WTC11 (cell line): ENCODE results near the gene SLC22A8.

Experiments
- ATF1 ChIP-seq: sonication (generic); formaldehyde crosslinking; IDR thresholded peaks from 2 replicates; pipeline ENCODE4 v1.8.1; 2023; ENCODE audit warnings: mild to moderate bottlenecking, moderate library complexity, missing genetic modification reagents
- CREB1 ChIP-seq: sonication (generic); formaldehyde crosslinking; IDR thresholded peaks from 2 replicates; pipeline ENCODE4 v1.8.0; 2023; ENCODE audit warnings: mild to moderate bottlenecking, missing genetic modification reagents
- CREM ChIP-seq: sonication (generic); formaldehyde crosslinking; IDR thresholded peaks from 2 replicates; pipeline ENCODE4 v1.8.1; 2022; ENCODE audit warnings: mild to moderate bottlenecking, missing genetic modification reagents, moderate library complexity
- FOXJ3 ChIP-seq: sonication (generic); formaldehyde crosslinking; IDR thresholded peaks from 2 replicates; pipeline ENCODE4 v1.9.0; 2021; ENCODE audit warnings: missing genetic modification reagents, mild to moderate bottlenecking, borderline replicate concordance
- IRF2 ChIP-seq: sonication (generic); formaldehyde crosslinking; IDR thresholded peaks from 2 replicates; pipeline ENCODE4 v1.8.0; 2022; ENCODE audit warnings: low read depth, missing genetic modification reagents, borderline replicate concordance
- KAT7 ChIP-seq: sonication (generic); formaldehyde crosslinking; IDR thresholded peaks from 2 replicates; pipeline ENCODE4 v1.8.1; 2023; ENCODE audit warnings: missing genetic modification reagents, mild to moderate bottlenecking, borderline replicate concordance
- NR1H2 ChIP-seq: sonication (generic); formaldehyde crosslinking; IDR thresholded peaks from 2 replicates; pipeline ENCODE4 v1.9.0; 2021; ENCODE audit warnings: mild to moderate bottlenecking, moderate library complexity, missing genetic modification reagents
- NR2C2 ChIP-seq: sonication (generic); formaldehyde crosslinking; IDR thresholded peaks from 2 replicates; pipeline ENCODE4 v1.8.0; 2022; ENCODE audit warnings: mild to moderate bottlenecking, missing genetic modification reagents
- NR3C1 ChIP-seq: sonication (generic); formaldehyde crosslinking; conservative IDR thresholded peaks from 2 replicates; pipeline ENCODE4 v1.8.1; 2023; ENCODE audit warnings: low read depth, mild to moderate bottlenecking, missing genetic modification reagents
- RELA ChIP-seq: sonication (generic); formaldehyde crosslinking; IDR thresholded peaks from 2 replicates; pipeline ENCODE4 v1.8.1; 2022; ENCODE audit warnings: missing genetic modification reagents, mild to moderate bottlenecking, borderline replicate concordance
- ZNF263 ChIP-seq: sonication (generic); formaldehyde crosslinking; IDR thresholded peaks from 2 replicates; pipeline ENCODE4 v1.8.1; 2022; ENCODE audit warnings: low read depth, mild to moderate bottlenecking, moderate library complexity, missing genetic modification reagents
- TF ChIP-seq, protein P1 (sequence below): fragments of 200-600 bp; IDR thresholded peaks from 2 replicates; pipeline ENCODE4 v1.8.0; 2022; ENCODE audit warnings: antibody characterized with exemption
- TF ChIP-seq, protein P2 (sequence below): sonication (generic); formaldehyde crosslinking; IDR thresholded peaks from 2 replicates; pipeline ENCODE4 v1.8.1; 2023; ENCODE audit warnings: mild to moderate bottlenecking, missing genetic modification reagents
- TF ChIP-seq, protein P3 (sequence below): sonication (generic); formaldehyde crosslinking; conservative IDR thresholded peaks from 2 replicates; pipeline ENCODE4 v1.8.1; 2023; ENCODE audit warnings: mild to moderate bottlenecking, low read depth, missing genetic modification reagents, moderate library complexity

DNA sequence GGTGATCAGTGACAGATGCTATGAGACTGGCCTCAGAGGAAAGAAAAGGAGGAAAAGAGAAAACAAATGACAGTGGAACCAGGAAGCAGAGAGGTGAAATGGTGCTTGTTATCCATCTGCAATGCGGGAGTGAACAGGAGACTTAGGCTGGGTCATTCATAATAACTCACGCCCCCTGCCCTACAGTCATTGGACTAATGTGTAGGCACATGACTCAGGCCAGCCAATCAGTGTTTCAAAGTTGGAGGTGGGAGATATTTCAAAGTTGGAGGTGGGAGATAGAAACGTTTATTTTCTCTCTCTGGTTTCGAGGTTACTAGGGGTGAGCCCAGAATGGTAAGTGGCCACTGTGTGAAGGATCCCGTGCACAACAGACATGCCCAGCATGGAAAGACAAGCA, 61.2 kb downstream of the SLC22A8 start:
- TF ChIP-seq FOXJ3 (CRISPR knock-in tag) (no peak), KAT7 (no peak), NR2C2 (CRISPR knock-in tag) (no peak), CREM (no peak), RELA (CRISPR knock-in tag) (no peak), ATF1 (CRISPR knock-in tag) (no peak), NR3C1 (CRISPR knock-in tag) (no peak), ZNF263 (CRISPR knock-in tag) (no peak), IRF2 (CRISPR knock-in tag) (no peak), NR1H2 (CRISPR knock-in tag) (no peak), CREB1 (no peak)
- TF ChIP-seq, protein P1, sequence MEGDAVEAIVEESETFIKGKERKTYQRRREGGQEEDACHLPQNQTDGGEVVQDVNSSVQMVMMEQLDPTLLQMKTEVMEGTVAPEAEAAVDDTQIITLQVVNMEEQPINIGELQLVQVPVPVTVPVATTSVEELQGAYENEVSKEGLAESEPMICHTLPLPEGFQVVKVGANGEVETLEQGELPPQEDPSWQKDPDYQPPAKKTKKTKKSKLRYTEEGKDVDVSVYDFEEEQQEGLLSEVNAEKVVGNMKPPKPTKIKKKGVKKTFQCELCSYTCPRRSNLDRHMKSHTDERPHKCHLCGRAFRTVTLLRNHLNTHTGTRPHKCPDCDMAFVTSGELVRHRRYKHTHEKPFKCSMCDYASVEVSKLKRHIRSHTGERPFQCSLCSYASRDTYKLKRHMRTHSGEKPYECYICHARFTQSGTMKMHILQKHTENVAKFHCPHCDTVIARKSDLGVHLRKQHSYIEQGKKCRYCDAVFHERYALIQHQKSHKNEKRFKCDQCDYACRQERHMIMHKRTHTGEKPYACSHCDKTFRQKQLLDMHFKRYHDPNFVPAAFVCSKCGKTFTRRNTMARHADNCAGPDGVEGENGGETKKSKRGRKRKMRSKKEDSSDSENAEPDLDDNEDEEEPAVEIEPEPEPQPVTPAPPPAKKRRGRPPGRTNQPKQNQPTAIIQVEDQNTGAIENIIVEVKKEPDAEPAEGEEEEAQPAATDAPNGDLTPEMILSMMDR: no peak
- TF ChIP-seq, protein P2, sequence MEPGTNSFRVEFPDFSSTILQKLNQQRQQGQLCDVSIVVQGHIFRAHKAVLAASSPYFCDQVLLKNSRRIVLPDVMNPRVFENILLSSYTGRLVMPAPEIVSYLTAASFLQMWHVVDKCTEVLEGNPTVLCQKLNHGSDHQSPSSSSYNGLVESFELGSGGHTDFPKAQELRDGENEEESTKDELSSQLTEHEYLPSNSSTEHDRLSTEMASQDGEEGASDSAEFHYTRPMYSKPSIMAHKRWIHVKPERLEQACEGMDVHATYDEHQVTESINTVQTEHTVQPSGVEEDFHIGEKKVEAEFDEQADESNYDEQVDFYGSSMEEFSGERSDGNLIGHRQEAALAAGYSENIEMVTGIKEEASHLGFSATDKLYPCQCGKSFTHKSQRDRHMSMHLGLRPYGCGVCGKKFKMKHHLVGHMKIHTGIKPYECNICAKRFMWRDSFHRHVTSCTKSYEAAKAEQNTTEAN (CRISPR knock-in tag): no peak
- TF ChIP-seq, protein P3, sequence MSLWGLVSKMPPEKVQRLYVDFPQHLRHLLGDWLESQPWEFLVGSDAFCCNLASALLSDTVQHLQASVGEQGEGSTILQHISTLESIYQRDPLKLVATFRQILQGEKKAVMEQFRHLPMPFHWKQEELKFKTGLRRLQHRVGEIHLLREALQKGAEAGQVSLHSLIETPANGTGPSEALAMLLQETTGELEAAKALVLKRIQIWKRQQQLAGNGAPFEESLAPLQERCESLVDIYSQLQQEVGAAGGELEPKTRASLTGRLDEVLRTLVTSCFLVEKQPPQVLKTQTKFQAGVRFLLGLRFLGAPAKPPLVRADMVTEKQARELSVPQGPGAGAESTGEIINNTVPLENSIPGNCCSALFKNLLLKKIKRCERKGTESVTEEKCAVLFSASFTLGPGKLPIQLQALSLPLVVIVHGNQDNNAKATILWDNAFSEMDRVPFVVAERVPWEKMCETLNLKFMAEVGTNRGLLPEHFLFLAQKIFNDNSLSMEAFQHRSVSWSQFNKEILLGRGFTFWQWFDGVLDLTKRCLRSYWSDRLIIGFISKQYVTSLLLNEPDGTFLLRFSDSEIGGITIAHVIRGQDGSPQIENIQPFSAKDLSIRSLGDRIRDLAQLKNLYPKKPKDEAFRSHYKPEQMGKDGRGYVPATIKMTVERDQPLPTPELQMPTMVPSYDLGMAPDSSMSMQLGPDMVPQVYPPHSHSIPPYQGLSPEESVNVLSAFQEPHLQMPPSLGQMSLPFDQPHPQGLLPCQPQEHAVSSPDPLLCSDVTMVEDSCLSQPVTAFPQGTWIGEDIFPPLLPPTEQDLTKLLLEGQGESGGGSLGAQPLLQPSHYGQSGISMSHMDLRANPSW: no peak
